Vagina (tissue), 2 donors: ENCODE data around the gene TSPAN14. TPM values are rescaled to one million over a fixed set of nuclear protein-coding genes. Genes with fewer than 3 reads are reported as not detected.

Experiments
- DNase-seq, 2 donors: peaks; one replicate each; pipeline ENCODE4 v3.0.0-alpha.2; 2017; ENCODE audit errors: extremely low spot score in 2 of 2
- H3K27ac ChIP-seq: fragments of 200-600 bp; sonication (generic); one replicate; pipeline ENCODE4 v1.5.1; 2019
- H3K27me3 ChIP-seq: fragments of 200-600 bp; sonication (generic); one replicate; pipeline ENCODE4 v1.5.1; 2019
- H3K36me3 ChIP-seq, 2 donors: fragments of 200-600 bp; sonication (generic); one replicate each; pipeline ENCODE4 v1.5.1; 2017 to 2019
- H3K4me1 ChIP-seq: fragments of 200-600 bp; sonication (generic); one replicate; pipeline ENCODE4 v1.5.1; 2019
- H3K4me3 ChIP-seq, 2 donors: fragments of 200-600 bp; sonication (generic); 1 replicate in 1 of 2; 2 replicates in 1 of 2; pipeline ENCODE4 v1.5.1; 2016 to 2019
- H3K9me3 ChIP-seq: fragments of 200-600 bp; sonication (generic); one replicate; pipeline ENCODE4 v1.5.1; 2019
- CTCF ChIP-seq, 3 experiments: fragments of 450-650 bp in 2 of 3; fragments of 200-600 bp in 1 of 3; sonication (generic) in 1 of 3; IDR thresholded peaks; one replicate each; pipeline ENCODE4 v1.5.1; 2017 to 2019; ENCODE audit warnings: antibody characterized with exemption in 3 of 3, mild to moderate bottlenecking in 2 of 3, moderate library complexity in 2 of 3
- POLR2A ChIP-seq, 2 donors: fragments of 450-650 bp; IDR thresholded peaks; one replicate each; pipeline ENCODE4 v1.6.1; 2017; ENCODE audit warnings: antibody characterized with exemption in 2 of 2, mild to moderate bottlenecking in 2 of 2, moderate library complexity in 2 of 2
- POLR2AphosphoS5 ChIP-seq, 2 donors: sonication (generic); formaldehyde crosslinking; IDR thresholded peaks; one replicate each; pipeline ENCODE4 v1.9.0; 2017; ENCODE audit warnings: antibody characterized with exemption in 2 of 2, mild to moderate bottlenecking in 2 of 2, low read depth in 1 of 2; ENCODE audit not compliant: insufficient read depth in 1 of 2
- intact Hi-C: fragments of 100-400 bp; cut with DNase I; formaldehyde crosslinking; loops from one replicate; pipeline ENCODE4 v1.15.1; 2023
- total RNA-seq: library from RNA; depleted of rRNA; stranded (reverse); fragments of >200 nt; gene quantifications from one replicate; pipeline ENCODE4 v1.2.3, GENCODE V29; 2016

TSPAN14 gene
- total RNA-seq, 1 donor from 2014 or later: 98.0 TPM

- no peak for DNase-seq
- Histone ChIP-seq H3K36me3 (peaks cover 0 to 53% of the 10 kb centered on the region in 2 donors), H3K4me3 (no peak overlapping the region), H3K27me3 (no peaks in the 10 kb centered on the region), H3K9me3 (no peaks in the 10 kb centered on the region), H3K4me1 (peaks cover 25% of the 10 kb centered on the region), H3K27ac (peak overlapping the region; percentile 50)
- intact Hi-C loops: no loop called here
- TF ChIP-seq CTCF (IDR thresholded peaks at IDR 0.05): no peak
- no peak for TF ChIP-seq POLR2AphosphoS5 (IDR thresholded peaks at IDR 0.05; ENCODE audit: insufficient read depth in 1 of 2, low read depth in 1 of 2)
- no peak for TF ChIP-seq POLR2A (IDR thresholded peaks at IDR 0.05)
Observed at GRCh38 chr10:80518807-80519360, 64.8 kb downstream of the TSPAN14 start.

- Histone ChIP-seq H3K27ac (no peak overlapping the region), H3K4me1 (peaks cover 29% of the 10 kb centered on the region), H3K27me3 (no peaks in the 10 kb centered on the region), H3K36me3 (peaks cover 0 to 41% of the 10 kb centered on the region in 2 donors), H3K9me3 (no peaks in the 10 kb centered on the region), H3K4me3 (no peak overlapping the region)
- no peak for DNase-seq
- intact Hi-C loops: no loop called here
- no peak for TF ChIP-seq CTCF (IDR thresholded peaks at IDR 0.05)
Observed at GRCh38 chr10:80519936-80520650, 66.0 kb downstream of the TSPAN14 start.

GRCh38 chr10:80520661-80521470 lies 66.8 kb downstream of the TSPAN14 start:
- DNase-seq: no peak
- Histone ChIP-seq H3K27ac (no peak overlapping the region), H3K4me3 (no peak overlapping the region), H3K4me1 (peaks cover 24% of the 10 kb centered on the region), H3K36me3 (peaks cover 0 to 33% of the 10 kb centered on the region in 2 donors), H3K9me3 (no peaks in the 10 kb centered on the region), H3K27me3 (no peaks in the 10 kb centered on the region)
- TF ChIP-seq POLR2AphosphoS5 (IDR thresholded peaks at IDR 0.05; ENCODE audit: insufficient read depth in 1 of 2, low read depth in 1 of 2) (no peak), CTCF (IDR thresholded peaks at IDR 0.05) (no peak), POLR2A (IDR thresholded peaks at IDR 0.05) (no peak)
- intact Hi-C loops: no loop called here

GRCh38 chr10:80522756-80523363 lies 68.8 kb downstream of the TSPAN14 start:
- Histone ChIP-seq H3K4me1 (peaks cover 23% of the 10 kb centered on the region), H3K36me3 (peaks cover 0 to 14% of the 10 kb centered on the region in 2 donors), H3K4me3 (no peak overlapping the region), H3K9me3 (no peaks in the 10 kb centered on the region), H3K27ac (no peak overlapping the region), H3K27me3 (no peaks in the 10 kb centered on the region)
- intact Hi-C loops: no loop called here
- TF ChIP-seq CTCF (IDR thresholded peaks at IDR 0.05): no peak
- no peak for TF ChIP-seq POLR2A (IDR thresholded peaks at IDR 0.05)
- no peak for TF ChIP-seq POLR2AphosphoS5 (IDR thresholded peaks at IDR 0.05; ENCODE audit: insufficient read depth in 1 of 2, low read depth in 1 of 2)
- no peak for DNase-seq
